SHP77 (cell line): Measurements from ENCODE around the gene CNTNAP2.
"Not testable (repeated sequence)": the region's sequence is repeated elsewhere in the genome, so short reads cannot be mapped to it uniquely, and the experiment has no call there.

Source experiments
- DNase-seq, 2 experiments: peaks; one replicate each; lab custom pipeline; 2025; lab: John Stamatoyannopoulos, UW

Gene CNTNAP2

GRCh38 chr7:148442933-148443332 lies 2326.3 kb downstream of the CNTNAP2 start:
- DNase-seq: no peak

GRCh38 chr7:148445260-148446044 lies 2328.9 kb downstream of the CNTNAP2 start:
- no peak for DNase-seq

- no peak for DNase-seq
Observed at GRCh38 chr7:148447221-148447849, 2330.7 kb downstream of the CNTNAP2 start.

- not testable (repeated sequence) for DNase-seq
Observed at GRCh38 chr7:148451526-148451925, 2334.9 kb downstream of the CNTNAP2 start.

- no peak for DNase-seq
Observed at GRCh38 chr7:148456351-148456750, 2339.8 kb downstream of the CNTNAP2 start.

GRCh38 chr7:148457310-148457921 lies 2340.8 kb downstream of the CNTNAP2 start:
- DNase-seq: no peak

- DNase-seq: no peak
Observed at GRCh38 chr7:148458263-148458662, 2341.7 kb downstream of the CNTNAP2 start.

GRCh38 chr7:148461392-148462179 lies 2345.0 kb downstream of the CNTNAP2 start:
- DNase-seq: no peak

- not testable (repeated sequence) for DNase-seq
Observed at GRCh38 chr7:148462774-148463173, 2346.2 kb downstream of the CNTNAP2 start.

- no peak for DNase-seq
Observed at GRCh38 chr7:148463210-148463609, 2346.6 kb downstream of the CNTNAP2 start.

GRCh38 chr7:148464947-148465346 lies 2348.3 kb downstream of the CNTNAP2 start:
- no peak for DNase-seq

- DNase-seq: not testable (repeated sequence)
Observed at GRCh38 chr7:148465441-148465840, 2348.8 kb downstream of the CNTNAP2 start.

- DNase-seq: no peak
Observed at GRCh38 chr7:148466120-148466519, 2349.5 kb downstream of the CNTNAP2 start.

- DNase-seq: no peak
Observed at GRCh38 chr7:148468700-148469098, 2352.1 kb downstream of the CNTNAP2 start.
